GM19240 (cell line): ENCODE data around the gene DZANK1.
"Not testable (repeated sequence)": the region's sequence is repeated elsewhere in the genome, so short reads cannot be mapped to it uniquely, and the experiment has no call there.

Source experiments
- DNase-seq: peaks from one replicate; pipeline ENCODE4 v3.0.0; 2011; ENCODE audit warnings: low spot score; ENCODE audit not compliant: insufficient read length

Gene DZANK1

DNA sequence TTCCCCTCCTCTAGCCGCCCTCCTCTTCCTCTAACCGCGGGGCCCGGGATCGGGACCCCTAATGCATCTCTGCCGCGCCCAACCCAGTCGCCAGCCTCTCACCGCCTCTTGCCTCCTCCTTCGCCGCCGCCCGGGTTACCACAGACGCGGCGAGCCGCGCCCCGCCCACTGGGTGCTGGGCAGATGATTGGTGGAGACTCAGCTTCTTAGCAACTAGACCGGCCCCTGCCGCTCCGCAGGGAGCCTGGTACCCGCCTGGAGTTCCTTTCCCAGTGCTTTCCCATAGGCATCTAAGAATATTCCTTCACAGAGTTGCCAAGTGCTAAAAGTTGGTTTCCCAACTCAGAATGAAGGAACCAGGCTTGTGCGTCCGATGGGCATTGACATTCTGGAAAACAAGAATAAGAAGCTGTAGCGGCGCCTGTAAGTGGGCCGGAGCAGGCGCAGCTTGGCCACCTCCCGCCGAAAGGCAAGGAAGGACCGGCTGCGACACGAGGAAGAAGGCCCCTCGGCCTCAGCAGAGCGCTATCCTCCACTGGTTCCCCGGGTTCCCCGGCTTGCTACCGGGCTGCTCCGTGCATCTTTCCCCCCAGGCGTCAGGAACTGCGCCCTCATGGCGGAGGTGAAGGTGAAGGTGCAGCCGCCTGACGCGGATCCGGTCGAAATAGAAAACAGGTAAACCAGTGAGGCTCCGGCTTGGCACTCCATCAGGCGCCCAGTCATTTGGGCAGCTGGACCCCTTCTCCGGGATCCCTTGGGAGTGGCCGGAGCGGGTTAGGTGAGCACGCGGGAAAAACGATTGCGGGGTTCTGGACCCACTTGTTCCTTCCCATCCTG lies at the start of gene DZANK1, which contains the start of gene POLR3F:
Gene DZANK1, minus strand, starts transcription at position 137 of the 837 bp plus-strand sequence. CDS start 1,672 bp downstream, outside the sequence.
Gene POLR3F, plus strand, starts transcription at position 497 of the 837 bp plus-strand sequence. Its CDS starts 117 bp downstream, at position 614.
- peak; percentile 92 for DNase-seq

DNA sequence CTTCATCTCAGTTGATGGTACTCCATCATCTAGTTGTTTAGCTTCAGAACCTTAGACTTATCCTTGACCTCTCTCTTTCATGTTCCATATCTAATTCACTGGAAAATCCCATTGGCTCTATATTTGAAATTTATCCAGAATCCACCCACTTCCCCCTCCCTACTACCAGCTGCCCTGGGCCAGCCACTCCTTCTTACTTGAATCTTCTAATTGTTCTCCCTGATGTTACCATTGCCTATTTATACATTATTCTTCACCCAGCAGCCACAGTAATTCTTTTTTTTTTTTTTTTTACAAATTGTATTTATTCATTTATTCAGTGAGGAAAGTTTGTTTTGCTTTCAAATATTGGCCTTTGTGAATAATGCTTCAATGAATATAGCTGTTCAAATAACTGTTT lies 49.1 kb upstream of the DZANK1 start:
- DNase-seq, result no peak

DNA sequence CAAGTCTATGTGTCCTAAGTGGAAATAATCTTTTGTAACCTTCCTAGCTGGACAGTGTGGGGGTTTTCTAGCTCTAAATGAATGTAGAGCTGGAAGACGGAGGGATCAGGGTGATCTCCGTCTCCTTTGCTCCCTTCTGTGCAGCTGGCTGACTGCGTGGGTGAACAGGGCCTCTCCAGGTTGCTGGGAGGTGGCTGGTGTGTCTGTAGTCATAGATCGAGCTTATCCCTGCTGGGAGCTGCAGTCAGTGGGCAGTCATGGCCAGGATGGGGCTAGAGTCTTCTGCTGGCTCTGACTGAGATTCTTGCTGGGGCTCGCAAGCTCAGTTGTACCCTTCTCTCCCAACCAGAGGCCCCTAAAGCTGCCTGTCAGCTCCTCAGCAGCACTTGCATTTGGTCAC lies 47.3 kb upstream of the DZANK1 start:
- no peak for DNase-seq

DNA sequence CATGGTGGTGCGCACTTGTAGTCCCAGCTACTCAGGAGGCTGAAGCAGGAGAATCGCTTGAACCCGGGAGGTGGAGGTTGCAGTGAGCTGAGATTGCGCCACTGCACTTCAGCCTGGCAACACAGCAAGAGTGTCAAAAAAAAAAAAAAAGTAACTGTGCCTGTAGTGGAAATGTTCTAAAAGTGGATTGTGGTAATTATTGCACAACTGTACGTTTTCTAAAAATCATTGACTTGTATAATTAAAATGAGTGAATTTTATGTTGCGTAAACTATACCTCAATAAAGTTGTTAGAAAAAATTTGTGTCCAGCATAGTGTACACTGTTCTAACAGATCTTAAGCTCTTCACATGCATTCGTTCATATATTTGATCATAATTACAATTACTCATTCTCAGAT lies 46.4 kb upstream of the DZANK1 start:
- no peak for DNase-seq

DNA sequence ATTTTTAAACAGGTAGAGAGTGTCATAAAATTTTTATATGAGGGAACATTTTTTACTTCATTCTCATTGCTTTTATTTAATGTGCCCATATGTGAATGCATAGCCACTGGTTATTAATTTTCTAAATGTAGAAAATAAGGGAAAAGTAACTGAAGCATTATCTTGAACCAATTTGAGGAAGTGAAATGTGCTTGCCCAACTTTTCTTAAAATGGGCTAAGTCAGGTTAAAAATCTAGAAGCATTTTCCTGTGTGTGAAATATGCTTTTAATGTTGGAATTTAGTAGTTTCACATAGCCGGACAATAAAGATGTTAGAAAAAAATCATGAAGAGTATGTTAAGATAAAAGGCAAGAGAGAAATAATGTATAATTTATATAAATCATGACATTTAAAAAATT lies 44.7 kb upstream of the DZANK1 start:
- DNase-seq, result no peak

DNA sequence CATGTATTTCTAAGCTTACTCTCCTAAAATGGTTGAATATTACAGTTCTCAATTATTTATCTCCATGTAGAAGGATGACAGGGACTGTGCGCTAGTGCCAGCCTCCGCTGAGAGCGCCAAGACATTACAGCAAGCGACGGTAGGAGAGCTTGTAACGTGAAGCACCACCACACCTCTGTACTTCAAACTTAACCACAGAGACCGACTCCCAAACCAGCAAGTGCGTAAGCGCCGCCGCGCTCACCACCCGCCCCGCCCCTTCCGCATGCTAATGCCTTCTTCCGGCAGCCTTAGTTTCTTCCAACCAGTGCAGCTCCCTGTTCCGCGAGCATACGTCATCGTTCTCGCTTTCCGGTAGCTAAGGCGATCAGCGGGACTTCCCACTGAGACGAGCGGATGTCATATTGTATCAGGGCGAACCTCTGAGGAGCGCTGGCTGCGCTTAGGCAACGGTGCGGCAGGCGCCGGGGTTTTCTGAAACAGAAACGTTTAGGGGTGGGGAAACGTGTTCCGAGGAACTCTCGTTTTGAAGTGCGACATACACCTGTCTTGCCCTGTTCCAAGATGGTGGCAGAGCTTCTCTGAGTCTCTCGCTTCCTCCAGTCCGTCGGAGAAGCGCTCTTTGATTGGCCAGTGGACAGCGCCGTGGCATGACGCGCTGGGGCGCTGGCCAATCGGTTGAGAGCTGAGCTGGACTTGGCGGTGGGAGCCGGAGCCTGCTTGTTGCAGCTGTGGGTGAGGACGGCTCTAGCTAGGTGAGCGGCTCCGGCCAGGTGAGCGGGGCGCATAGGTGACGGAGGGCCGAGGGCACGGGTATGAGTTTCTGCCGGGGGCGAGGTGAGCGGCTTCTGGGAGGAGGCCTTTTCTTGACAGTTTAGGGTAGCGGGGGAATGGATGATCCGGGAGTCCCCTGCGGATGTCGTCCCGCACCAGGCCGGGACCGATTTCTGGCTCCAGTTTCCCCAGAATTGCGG lies 40.7 kb upstream of the DZANK1 start, which contains the start of gene SEC23B:
Gene SEC23B, plus strand, starts transcription at position 723 of the 974 bp plus-strand sequence. CDS start 2,896 bp downstream, outside the sequence.
- DNase-seq, result peak; percentile 87

DNA sequence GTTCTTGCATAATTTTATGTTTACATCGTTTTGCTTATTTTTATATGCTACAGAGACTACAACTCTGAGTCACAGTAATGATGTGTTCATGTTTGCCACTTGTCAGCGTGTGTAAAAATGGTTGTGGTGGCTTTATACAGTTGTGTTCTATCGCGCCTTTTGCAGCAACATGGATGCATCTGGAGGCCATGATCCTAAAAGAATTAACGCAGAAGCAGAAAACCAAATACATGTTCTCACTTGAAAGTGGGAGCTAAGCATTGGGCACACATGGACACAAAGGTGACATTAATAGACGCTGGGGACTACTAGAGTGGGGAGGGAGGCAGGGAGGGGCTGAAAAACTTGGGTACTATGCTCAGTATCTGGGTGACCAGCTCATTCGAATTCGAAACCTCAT lies 39.9 kb upstream of the DZANK1 start:
- DNase-seq, result no peak

DNA sequence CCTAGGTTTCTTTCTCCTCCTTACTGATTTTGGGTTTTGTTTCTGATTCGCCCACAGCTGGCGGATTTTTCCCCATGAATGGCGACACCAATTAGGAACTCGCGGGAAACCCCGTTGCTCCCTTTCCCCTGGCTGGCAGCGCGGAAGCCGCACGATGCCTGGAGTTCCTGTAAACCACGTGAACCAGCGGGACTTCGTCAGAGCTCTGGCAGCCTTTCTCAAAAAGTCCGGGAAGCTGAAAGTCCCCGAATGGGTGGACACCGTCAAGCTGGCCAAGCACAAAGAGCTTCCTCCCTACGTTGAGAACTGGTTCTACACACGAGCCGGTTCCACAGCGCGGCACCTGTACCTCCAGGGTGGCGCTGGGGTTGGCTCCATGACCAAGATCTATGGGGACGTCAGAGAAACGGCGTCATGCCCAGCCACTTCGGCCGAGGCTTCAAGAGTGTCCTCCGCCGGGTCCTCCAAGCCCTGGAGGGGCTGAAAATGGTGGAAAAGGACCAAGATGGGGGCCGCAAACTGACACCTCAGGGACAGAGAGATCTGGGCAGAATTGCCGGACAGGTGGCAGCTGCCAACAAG lies 37.7 kb upstream of the DZANK1 start:
- no peak for DNase-seq

DNA sequence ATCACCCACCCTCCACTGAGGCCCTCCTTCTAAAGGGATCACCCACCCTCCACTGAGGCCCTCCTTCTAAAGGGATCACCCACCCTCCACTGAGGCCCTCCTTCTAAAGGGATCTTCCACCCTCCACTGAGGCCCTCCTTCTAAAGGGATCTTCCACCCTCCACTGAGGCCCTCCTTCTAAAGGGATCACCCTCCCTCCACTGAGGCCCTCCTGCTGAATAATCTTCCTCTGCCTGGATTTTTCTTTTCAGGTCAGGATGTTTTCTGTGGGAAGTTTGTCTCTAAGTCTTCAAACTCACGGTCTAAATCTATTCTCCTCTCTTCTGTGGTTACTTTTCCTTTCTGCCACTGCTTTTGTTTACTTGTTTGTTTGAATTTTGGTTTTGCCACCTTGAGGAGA lies 34.8 kb upstream of the DZANK1 start:
- DNase-seq, result not testable (repeated sequence)

DNA sequence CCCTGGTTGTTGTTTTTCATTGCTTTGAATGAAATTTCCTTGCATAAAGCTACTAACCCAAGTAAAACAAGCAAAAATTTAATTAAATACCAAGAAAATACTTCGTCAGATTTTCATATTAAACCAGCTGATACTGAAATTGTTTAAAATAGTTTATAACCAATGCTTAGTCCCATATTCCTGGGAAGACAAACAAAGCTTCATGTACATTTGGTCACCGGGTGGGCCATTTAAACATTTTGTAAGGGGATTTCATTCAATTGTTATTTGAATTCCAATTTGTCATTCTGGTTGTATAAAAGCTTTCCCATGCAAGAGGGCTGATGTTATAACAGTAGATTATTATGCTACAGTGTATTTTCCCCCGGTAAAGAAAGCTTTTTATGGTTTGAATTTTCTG lies 30.8 kb upstream of the DZANK1 start:
- DNase-seq, result no peak

DNA sequence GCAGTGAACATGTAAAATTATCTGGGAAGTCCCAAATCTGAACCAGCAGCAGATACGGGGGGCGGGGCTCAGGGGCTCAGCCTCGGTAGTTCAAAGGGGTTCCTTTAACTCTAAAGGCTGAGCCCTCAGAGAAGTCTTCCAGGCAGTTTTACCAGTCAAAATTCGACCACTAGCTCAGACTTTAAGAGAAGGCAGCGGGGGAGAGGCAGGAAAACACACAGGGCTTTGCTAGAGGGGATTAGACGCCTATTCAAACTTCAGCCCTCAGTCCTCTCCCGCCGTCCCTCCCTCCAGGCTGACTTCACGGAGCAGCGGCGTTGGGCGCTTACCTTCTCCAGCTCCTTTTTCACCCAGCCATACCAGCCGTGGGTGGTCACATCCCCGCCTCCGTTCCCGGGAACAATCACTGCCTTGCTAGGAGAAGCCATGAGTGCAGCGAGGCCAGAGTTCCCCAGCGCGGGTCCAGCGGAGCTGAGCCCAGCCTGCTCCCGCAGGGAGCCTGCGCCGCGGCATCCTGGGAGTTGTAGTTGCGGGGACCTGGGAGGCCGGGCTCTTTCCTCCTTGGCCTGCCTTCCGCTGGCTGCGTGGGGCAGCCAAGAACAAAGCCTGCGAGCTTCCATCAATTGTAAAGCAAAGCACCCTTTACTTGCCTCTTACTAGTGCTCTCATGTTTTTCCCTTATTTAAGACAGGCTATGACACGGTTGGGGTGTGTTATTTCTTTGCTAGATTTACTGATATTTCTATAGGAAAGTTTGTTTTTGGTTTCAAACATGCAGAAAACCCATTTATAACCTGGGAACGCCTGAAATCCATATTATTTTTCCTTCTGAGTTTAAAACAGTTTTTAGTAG lies 30.1 kb upstream of the DZANK1 start, which contains the start of gene RBBP9:
Gene RBBP9, minus strand, starts transcription at position 486 of the 853 bp plus-strand sequence. Its CDS starts 58 bp downstream, at position 428.
- DNase-seq, result peak; percentile 60

DNA sequence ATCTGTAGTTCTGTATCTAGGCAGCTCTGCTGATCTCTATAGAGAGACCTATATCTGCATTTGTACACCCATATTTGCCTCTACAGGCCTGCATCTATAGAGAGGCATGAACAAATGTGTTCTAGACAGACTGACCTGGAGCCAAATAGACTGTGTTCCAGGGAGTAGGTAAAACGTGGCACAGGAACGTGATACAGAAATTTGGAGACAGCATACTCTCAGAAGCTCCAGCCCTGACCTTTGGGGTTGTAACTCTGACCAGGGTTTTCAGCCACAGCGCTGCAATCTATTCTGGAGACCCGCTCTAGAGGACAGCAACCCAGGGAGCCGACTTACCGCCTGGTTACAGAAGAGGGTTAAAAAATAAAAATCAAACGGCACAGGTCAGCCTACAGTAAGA lies 29.2 kb upstream of the DZANK1 start:
- no peak for DNase-seq

DNA sequence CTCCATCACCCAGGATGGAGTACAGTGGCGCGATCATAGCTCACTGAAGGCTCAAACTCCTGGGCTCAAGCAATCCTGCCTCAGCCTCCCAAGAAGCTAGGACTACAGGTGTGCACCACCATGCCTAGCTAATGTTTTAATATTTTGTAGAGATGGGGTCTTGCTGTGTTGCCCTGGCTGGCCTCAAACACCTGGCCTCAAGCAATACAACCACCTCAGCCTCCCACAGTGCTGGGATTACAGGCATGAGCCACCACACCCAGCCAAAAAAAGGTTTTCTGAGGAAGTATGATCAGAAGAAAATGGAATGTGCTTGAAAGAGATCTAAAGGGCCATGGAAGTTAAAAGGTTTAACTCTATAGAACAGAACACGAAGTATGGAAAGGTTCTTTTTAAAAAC lies 21.5 kb upstream of the DZANK1 start:
- DNase-seq, result no peak

DNA sequence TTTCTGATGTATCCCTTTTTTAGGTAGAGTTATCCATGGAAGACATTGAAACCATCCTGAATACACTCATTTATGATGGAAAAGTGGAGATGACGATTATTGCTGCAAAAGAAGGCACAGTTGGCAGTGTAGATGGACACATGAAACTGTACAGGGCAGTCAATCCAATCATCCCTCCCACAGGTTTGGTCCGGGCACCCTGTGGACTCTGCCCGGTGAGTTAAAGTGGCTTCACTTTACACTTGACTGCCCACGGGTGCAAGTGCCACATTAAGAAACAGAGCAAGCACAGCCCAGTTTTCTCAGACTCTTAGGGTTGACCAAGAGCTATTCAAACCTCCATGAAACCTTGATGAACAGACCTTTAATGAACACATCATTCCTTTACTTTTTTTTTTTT lies 14.8 kb upstream of the DZANK1 start:
- no peak for DNase-seq

DNA sequence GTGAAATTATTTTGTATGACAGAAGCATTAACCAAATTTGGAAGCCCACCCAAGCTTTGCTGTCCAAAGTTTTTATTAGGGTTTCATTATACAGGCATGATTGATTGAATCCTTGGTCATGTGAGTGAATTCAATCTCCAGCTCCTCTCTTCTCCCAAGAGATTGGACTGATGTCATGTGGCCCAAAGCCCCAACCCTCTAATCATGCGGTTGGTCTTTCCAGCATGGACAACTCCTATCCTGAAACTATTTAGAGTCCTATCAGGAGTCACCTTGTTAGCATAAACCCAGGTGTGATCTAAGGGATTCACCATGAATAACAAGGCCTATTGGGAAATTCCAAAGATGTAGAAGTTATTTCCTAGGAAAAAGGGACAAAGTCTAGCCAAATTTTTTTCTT lies 11.0 kb upstream of the DZANK1 start:
- DNase-seq, result no peak

DNA sequence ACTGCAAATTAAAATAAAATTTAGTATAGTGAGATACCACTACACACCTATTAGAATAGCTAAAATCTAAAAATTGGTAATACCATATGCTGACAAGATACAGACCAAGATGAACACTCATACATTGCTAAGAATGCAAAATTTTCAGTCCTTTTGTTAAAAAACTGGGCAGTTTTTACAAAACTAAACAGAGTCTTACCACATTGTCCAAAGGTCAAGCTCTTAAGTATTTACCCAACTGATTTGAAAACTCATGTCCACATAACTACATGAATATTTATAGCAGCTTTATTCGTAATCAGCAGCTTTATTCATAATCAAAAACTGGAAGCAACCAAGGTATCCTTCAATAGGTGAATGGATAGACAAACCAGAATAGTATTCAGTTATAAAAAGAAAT lies 10.4 kb upstream of the DZANK1 start:
- no peak for DNase-seq

DNA sequence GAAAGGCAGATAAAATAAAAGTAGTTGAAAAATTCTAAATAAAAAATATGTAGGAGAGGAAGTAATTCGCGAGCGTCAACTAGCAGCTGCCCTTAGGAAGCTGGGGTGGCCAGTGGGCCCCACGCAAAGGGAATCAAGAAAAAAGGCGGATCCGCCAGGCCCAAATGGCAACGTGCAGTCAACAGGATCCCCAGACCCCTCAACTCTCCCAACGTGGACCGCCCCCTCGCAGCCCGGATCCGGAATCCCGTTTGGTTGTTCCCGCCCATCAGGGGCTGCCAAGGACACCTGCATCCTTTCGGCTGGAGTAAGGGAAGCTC lies 296 bp downstream of the DZANK1 start:
- DNase-seq, result no peak

DNA sequence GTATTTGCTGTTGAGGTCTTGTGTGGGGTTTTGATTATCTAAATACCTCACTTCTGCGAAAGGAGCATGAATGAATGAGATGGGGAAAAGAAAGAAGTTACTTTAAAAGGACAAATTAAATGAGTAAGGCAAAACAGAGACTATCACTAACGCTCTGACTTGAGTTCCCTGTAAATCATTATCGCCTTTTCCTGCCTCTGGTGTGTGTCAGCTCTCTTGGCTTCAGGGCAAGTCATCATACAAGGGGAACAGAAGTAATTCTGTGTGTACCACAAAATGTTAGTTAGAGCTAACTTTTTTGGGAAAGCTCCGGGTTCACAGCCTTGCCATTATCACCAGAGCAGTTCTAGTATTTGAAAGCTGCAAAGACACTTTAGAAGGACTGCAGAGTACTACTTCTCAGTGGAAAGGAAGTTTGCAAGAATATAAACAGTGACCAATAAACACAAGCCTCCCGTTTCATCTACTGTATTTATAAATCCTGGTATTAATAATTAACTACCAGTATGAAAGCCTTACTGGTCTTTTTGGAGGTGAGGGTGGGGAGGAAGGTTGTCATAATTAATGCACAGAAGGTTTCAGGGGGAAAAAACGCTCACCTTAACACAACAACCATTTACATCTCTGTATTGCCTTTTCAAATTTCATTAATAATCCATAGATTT lies 1.2 kb downstream of the DZANK1 start:
- no peak for DNase-seq

DNA sequence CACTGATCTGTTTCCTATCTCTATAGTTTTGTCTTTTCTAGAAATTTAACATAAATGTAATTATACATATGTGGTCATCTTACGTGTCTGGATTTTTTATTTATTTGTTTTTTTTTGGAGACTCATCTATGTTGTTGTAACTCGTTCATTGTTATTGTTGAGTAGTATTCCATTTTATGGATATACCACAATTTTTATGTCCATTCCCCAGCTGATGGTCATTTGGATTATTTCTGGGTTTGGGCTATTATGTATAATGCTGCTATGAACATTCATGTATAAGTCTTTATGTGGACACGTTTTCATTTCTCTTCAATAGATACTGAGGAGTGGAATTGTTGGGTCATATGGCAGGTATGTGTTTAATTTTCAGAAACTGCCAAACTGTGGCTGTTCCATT lies 10.2 kb downstream of the DZANK1 start:
- no peak for DNase-seq

DNA sequence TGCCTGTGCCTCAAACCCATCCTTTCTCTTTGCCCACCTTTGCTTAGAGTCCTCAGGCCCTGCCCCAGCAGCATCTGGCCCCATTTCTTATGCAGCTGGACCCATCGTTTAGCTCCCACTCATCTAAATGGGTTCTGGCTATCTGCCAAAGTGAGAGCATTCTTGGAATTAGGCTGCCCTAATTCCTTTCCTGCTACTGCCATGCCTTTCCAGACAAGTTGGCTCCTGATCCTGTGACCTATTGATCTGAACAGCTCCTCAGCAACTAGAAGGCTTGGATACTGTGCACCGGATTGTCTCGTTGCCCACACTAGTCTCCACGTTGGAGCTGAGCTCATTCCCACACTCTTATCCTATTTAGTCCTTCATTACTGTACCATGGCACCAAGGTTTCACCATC lies 22.9 kb downstream of the DZANK1 start:
- DNase-seq, result no peak
